OCI-M2 (cell line): ENCODE data around the gene NCSTN.
"Not testable (repeated sequence)": the region's sequence is repeated elsewhere in the genome, so short reads cannot be mapped to it uniquely, and the experiment has no call there.

Experiments used
- DNase-seq: peaks from one replicate; lab custom pipeline; 2025; ENCODE audit not compliant: unreplicated experiment; lab: John Stamatoyannopoulos, UW

Gene NCSTN

GRCh38 chr1:160370561-160371345 lies 27.6 kb downstream of the NCSTN start:
- no peak for DNase-seq

DNA sequence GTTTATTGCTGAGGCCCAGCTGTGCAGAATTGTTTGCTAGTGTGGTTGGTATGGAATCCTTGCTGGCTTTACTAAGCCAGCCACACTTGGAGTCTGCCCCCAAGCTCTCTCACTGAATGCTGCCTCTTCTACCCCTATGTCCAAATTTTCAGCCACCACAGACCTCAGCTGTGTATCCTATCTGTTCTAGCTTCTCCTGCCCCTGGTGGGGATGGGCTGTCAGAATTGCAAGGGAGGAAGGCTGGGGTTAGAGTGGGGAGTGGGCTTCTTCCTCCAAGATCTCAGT lies 28.1 kb downstream of the NCSTN start:
- DNase-seq = no peak

GRCh38 chr1:160371756-160372155 lies 28.6 kb downstream of the NCSTN start:
- DNase-seq = no peak

DNA sequence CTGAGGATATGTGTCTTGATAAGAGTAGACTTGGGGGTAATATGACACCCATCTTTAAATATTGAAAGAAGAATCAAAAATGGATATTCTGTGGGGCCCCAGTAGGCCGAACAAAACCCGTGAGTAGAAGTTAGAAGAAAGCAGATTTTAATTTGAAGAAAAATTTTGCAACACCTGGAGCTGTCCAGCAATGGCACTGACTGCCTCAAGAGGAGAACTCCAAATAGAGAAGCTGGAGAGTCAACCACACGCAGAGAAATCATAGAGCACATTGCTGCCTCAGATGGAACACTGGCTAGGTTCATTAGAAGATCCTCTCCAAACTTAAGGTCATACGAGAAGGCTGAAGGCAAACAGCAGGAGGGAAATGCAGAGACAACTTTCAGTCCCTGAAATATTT lies 30.5 kb downstream of the NCSTN start:
- DNase-seq = no peak

- no peak for DNase-seq
Measured at GRCh38 chr1:160374306-160375110, 31.3 kb downstream of the NCSTN start.

DNA sequence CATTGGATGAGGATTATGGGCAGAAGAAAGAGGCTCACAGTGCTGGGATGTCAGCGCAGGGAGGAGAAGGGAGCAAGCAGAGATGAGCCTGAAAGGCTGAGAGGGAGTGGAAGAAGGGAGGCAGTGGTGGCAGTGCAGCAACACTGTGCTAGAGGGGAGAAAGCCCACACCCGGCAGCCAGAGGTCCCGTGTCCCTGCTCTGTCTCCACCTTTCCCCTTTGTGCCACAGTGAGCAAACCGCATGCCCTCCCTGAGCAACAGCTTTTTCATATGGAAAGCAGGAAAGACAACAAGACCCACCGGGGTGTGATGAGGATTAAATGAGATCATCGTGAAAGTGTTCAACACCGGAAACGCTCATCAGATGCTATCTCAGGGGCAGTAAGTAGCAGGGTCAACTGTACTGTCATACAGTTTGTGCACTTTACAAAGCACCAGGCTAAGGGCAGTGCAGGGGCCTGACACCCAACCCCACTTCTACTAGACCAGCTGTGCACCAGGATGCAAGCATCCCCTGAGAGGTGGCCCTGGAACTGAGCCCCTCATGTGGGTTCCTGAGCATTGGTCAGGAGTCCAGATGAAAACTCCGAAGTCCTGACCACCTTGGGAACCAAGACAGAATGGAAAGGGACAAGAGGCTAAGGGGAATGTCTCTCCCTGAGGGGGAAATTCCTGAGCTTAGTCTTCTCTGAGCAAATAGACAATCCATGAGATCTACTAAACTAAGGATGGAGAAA lies 32.8 kb downstream of the NCSTN start:
- DNase-seq = no peak

DNA sequence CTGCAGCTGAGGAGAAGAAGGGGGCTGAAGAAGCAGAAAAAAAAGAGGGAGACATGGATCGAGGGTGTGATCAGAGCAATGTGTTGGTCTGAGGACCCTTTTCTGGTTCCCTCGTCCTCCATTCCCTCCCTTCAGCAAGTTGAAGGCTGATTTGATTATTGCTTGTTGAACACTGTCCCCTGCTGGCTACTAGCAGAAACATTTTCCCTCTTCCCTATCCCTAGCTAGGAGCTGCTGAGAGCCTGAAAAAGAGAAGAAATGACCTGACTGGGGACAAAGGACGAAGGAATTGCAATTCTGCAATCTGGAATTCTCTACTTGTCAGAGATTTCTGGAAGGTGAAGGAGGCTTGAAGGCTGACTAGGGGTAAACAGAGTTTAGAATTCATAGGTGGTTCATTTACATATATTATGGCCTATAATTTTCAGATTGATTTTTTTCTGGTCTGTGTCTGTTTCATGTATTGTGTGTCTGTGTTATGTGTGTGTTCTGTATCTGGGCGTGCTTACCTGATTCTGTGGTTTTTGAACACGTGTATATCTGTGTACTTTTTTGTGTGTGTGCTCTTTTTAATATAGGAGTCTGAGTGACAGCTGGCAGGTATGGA lies 33.4 kb downstream of the NCSTN start:
- no peak for DNase-seq

GRCh38 chr1:160377585-160378206 lies 34.5 kb downstream of the NCSTN start:
- DNase-seq = no peak

GRCh38 chr1:160384812-160385211 lies 41.6 kb downstream of the NCSTN start:
- not testable (repeated sequence) for DNase-seq

- DNase-seq = not testable (repeated sequence)
Measured at GRCh38 chr1:160388406-160388805, 45.2 kb downstream of the NCSTN start.

- no peak for DNase-seq
Measured at GRCh38 chr1:160394673-160395072, 51.5 kb downstream of the NCSTN start.

DNA sequence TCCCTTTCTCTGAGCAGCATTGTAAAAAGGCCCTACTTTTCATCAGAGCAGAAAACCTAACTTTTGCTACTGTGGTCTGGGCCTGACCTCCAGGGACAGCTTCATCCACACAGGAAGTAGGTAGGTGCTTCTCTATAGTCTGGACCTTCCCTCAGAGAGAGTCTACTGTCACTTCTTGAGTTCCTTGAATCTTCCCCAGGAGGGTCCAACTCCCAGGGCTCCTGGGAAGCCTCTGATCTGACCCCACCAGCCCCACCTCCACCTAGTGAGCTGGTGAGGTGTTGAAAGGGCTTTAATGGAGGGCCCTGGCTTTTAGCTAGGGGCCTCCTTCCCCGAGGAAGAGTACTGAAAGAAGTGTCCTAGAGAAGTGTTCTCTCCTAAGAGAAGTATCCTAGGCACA lies 54.5 kb downstream of the NCSTN start:
- DNase-seq = no peak

GRCh38 chr1:160398823-160399222 lies 55.6 kb downstream of the NCSTN start:
- no peak for DNase-seq

DNA sequence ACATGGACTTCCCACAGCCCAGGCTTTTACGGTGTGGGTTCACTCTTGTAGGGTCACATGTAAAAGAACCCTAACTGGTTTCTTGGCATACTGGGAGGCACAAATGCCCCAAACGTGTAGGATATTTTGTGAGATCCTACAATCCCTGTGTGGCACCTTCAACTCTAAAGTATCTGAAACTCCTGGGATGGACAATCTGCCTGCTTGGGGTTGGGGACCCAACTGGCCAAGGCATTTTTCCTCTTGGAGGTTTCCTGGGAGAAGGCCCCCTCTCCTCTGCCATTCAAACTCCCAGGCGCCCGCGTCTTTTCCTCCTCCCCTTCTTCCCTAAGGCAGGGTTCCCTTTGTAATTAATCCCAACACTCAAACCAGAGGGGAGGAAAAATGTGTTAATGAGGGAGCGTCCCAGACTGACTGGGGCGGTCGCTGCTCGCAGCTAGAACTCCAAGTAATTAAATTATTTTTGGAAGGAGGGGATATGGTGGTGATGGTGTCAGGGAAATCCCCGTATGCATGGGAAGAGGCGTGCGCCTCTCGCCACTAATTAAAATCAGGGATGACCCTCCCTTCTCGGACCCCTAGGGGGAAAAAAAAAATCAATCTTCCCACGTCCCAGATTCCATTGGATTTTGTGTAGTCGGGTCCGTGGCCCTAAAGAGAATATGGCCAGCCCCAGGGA lies 56.5 kb downstream of the NCSTN start:
- DNase-seq = no peak

- DNase-seq = no peak
Measured at GRCh38 chr1:160400223-160400645, 57.1 kb downstream of the NCSTN start, which contains the start of gene VANGL2. Gene VANGL2, plus strand, starts transcription at chr1:160400564. Its CDS starts 15,274 bp downstream, at chr1:160415838.

DNA sequence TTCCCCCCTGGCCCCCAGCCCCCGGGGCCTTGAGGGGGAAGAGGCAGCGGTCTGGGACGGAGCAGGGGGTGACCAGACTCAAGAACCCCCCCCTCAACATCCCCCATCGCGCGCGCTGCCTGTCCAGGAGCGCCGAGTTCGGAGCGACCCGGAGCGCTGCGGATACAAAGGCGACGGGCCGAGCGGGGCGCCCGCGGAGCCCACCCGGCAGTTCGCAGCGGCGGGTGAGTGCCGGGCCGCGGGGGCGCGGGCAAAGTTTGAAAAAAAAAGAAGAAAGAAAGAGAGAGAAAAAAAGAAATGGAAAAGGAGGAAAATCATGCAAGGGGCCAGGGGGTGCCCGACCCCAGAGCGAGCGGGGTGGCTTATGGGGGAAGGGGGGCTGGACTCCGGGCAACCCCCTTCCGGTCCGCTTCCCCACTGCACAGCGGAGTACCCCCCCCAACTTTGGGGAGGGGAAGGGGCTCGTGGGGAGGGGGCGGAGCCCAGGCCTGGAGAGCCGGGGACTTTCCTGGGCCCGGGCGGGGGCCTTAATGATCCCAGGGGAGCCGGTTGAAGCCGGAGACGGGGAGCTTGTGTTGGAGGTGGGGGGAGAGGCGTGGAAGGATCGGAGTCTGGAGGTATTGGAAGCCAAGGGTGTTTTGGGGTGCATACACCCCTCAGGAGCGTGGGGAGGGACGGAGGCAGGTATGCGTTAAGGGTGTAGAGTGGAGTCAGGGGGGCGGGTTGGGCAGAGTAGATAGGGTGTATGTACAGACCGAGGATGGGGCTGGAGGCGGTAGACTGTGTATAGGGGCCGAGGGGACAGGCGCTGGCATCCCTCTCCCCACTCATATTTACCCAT lies 57.7 kb downstream of the NCSTN start:
- no peak for DNase-seq

- no peak for DNase-seq
Measured at GRCh38 chr1:160401487-160401805, 58.3 kb downstream of the NCSTN start.

- DNase-seq = no peak
Measured at GRCh38 chr1:160402001-160402795, 59.0 kb downstream of the NCSTN start.

GRCh38 chr1:160403244-160403643 lies 60.1 kb downstream of the NCSTN start:
- DNase-seq = no peak
